A549 (cell line): ENCODE measurements around the gene GNB1L. TPM values are rescaled to one million over a fixed set of nuclear protein-coding genes. Genes with fewer than 3 reads are reported as not detected.

Source experiments
- ATAC-seq, 2 experiments: fragments of 200-7000 bp in 1 of 2; fragments of >200 bp in 1 of 2; cut with Nextera tagmentation in 1 of 2; cut with Tn5 transposase in 1 of 2; 3 replicates each; pipeline versions ENCODE4 v1.8.0 to v1.9.1; 2018 to 2020; ENCODE audit warnings: mild to moderate bottlenecking in 1 of 2, moderate library complexity in 1 of 2
- CTCF ChIA-PET: fragments of 300-600 bp; sonication (Branson Sonifier 250); formaldehyde crosslinking; extraction: SDS; loops from one replicate; lab custom pipeline; 2021; ENCODE audit warnings: antibody characterized with exemption, inconsistent platforms; lab: Yijun Ruan, JAX
- POLR2A ChIA-PET: fragments of 350-600 bp; formaldehyde crosslinking; extraction: SDS; loops from one replicate; lab custom pipeline; 2021; ENCODE audit warnings: antibody characterized with exemption, inconsistent platforms; lab: Yijun Ruan, JAX
- DNase-seq, 2 experiments: peaks; one replicate each; pipeline versions ENCODE4 v3.0.0 to v3.0.0-alpha.2; 2011 to 2016; ENCODE audit warnings: low read depth in 1 of 2, low spot score in 1 of 2
- FAIRE-seq: peaks from 2 replicates; lab custom pipeline; 2011; peaks lifted over from hg19 to GRCh38; lab: Jason Lieb, UNC
- H3K27ac ChIP-seq, 2 experiments: fragments of >200 bp; sonication (Bioruptor Twin); formaldehyde crosslinking; 3 replicates each; pipeline ENCODE4 v1.5.1; 2016 to 2017
- H3K4me1 ChIP-seq: fragments of >200 bp; sonication (Bioruptor Twin); formaldehyde crosslinking; 3 replicates; pipeline ENCODE4 v1.6.1; 2016
- H3K4me2 ChIP-seq: fragments of >200 bp; sonication (Bioruptor Twin); formaldehyde crosslinking; 3 replicates; pipeline ENCODE4 v1.6.1; 2016
- H3K4me3 ChIP-seq: fragments of >200 bp; sonication (Bioruptor Twin); formaldehyde crosslinking; 3 replicates; pipeline ENCODE4 v1.5.1; 2016
- H3K9me3 ChIP-seq: fragments of >200 bp; sonication (Bioruptor Twin); formaldehyde crosslinking; 3 replicates; pipeline ENCODE4 v1.6.1; 2016
- CBX8 ChIP-seq: fragments of 200-600 bp; sonication (generic); IDR thresholded peaks from 2 replicates; pipeline ENCODE4 v1.6.1; 2016
- CHD2 ChIP-seq: fragments of 150-350 bp; IDR thresholded peaks from 2 replicates; pipeline ENCODE4 v1.6.1; 2014; ENCODE audit warnings: low read length; ENCODE audit not compliant: partially characterized antibody
- EHF ChIP-seq: fragments of 250-450 bp; sonication (Bioruptor Pico); IDR thresholded peaks from 2 replicates; pipeline ENCODE4 v1.5.0; 2020; ENCODE audit warnings: mild to moderate bottlenecking
- EP300 ChIP-seq, 2 experiments: fragments of >200 bp; sonication (Bioruptor Twin); formaldehyde crosslinking; IDR thresholded peaks; 2 replicates in 1 of 2; 3 replicates in 1 of 2; pipeline ENCODE4 v1.6.1; 2016 to 2017
- FOSB ChIP-seq: fragments of 250-450 bp; sonication (Bioruptor Pico); IDR thresholded peaks from 2 replicates; pipeline ENCODE4 v1.5.0; 2020; ENCODE audit warnings: mild to moderate bottlenecking, moderate library complexity
- FOXS1 ChIP-seq: fragments of 250-450 bp; sonication (Bioruptor Pico); IDR thresholded peaks from 2 replicates; pipeline ENCODE4 v1.5.0; 2020; ENCODE audit warnings: mild to moderate bottlenecking, moderate library complexity
- HDAC2 ChIP-seq: fragments of 200-600 bp; sonication (generic); IDR thresholded peaks from 2 replicates; pipeline ENCODE4 v1.6.1; 2016
- HEYL ChIP-seq: fragments of 250-450 bp; sonication (Bioruptor Pico); IDR thresholded peaks from 2 replicates; pipeline ENCODE4 v1.8.0; 2021; ENCODE audit warnings: mild to moderate bottlenecking, moderate library complexity
- HOXB13 ChIP-seq: fragments of 250-450 bp; sonication (Bioruptor Pico); IDR thresholded peaks from 2 replicates; pipeline ENCODE4 v1.5.0; 2020; ENCODE audit warnings: low read depth, mild to moderate bottlenecking, moderate library complexity
- JUNB ChIP-seq: fragments of >200 bp; sonication (Bioruptor Twin); formaldehyde crosslinking; IDR thresholded peaks from 2 replicates; pipeline ENCODE4 v1.6.1; 2016
- KDM1A ChIP-seq: fragments of 200-600 bp; sonication (generic); IDR thresholded peaks from 2 replicates; pipeline ENCODE4 v1.6.1; 2016; ENCODE audit warnings: low read depth, mild to moderate bottlenecking
- KDM5A ChIP-seq: fragments of 200-600 bp; sonication (generic); IDR thresholded peaks from 2 replicates; pipeline ENCODE4 v1.6.1; 2016; ENCODE audit warnings: antibody characterized with exemption, mild to moderate bottlenecking
- MAFK ChIP-seq: fragments of 450-650 bp; IDR thresholded peaks from 2 replicates; pipeline ENCODE4 v1.6.1; 2014; ENCODE audit not compliant: partially characterized antibody
- NPAS2 ChIP-seq: fragments of 250-450 bp; sonication (Bioruptor Pico); IDR thresholded peaks from 2 replicates; pipeline ENCODE4 v1.8.0; 2022; ENCODE audit warnings: mild to moderate bottlenecking, moderate library complexity, borderline replicate concordance
- POLR2A ChIP-seq: IDR thresholded peaks from 2 replicates; pipeline ENCODE4 v1.6.1; 2012; ENCODE audit warnings: mild to moderate bottlenecking, low read length
- RARB ChIP-seq: fragments of 250-450 bp; sonication (Bioruptor Pico); IDR thresholded peaks from 2 replicates; pipeline ENCODE4 v1.8.0; 2021; ENCODE audit warnings: mild to moderate bottlenecking, moderate library complexity
- RCOR1 ChIP-seq: fragments of 150-350 bp; IDR thresholded peaks from 2 replicates; pipeline ENCODE4 v1.6.1; 2014; ENCODE audit warnings: antibody characterized with exemption, low read length, low read depth
- RFX5 ChIP-seq: fragments of 450-650 bp; IDR thresholded peaks from 2 replicates; pipeline ENCODE4 v1.7.1; 2014; ENCODE audit warnings: antibody characterized with exemption, mild to moderate bottlenecking, moderate library complexity
- TP53 ChIP-seq: fragments of 250-450 bp; sonication (Bioruptor Pico); IDR thresholded peaks from 2 replicates; pipeline ENCODE4 v1.5.0; 2021; ENCODE audit warnings: mild to moderate bottlenecking, moderate library complexity
- ZC3H11A ChIP-seq: fragments of 450-650 bp; IDR thresholded peaks from 2 replicates; pipeline ENCODE4 v1.6.1; 2014; ENCODE audit warnings: antibody characterized with exemption, mild to moderate bottlenecking
- ZFP36 ChIP-seq: fragments of 450-650 bp; IDR thresholded peaks from 2 replicates; pipeline ENCODE4 v1.6.1; 2014; ENCODE audit warnings: borderline replicate concordance; ENCODE audit not compliant: partially characterized antibody
- WGBS: methylation state at CpG from one replicate; pipeline ENCODE4 v1.1.6; 2017; ENCODE audit errors: missing lambda C conversion rate; 5-methylcytosine and 5-hydroxymethylcytosine counted together
- polyA plus RNA-seq, 4 experiments: library from polyadenylated mRNA; depleted of rRNA in 3 of 4; stranded (reverse); fragments of >200 nt; fragmentation: RNase III in 1 of 4; extraction: RNeasy Plus Mini Kit Qiagen cat#74134 plus additional on column Dnase treatment in 1 of 4; gene quantifications; 2 replicates in 3 of 4; 3 replicates in 1 of 4; pipeline ENCODE4 v1.2.3, GENCODE V29; 2011 to 2017
- TF ChIP-seq, protein P1 (sequence below): IDR thresholded peaks from 2 replicates; pipeline ENCODE4 v1.6.1; 2012
- TF ChIP-seq, protein P2 (sequence below): fragments of 250-450 bp; sonication (Bioruptor Pico); IDR thresholded peaks from 2 replicates; pipeline ENCODE4 v1.5.0; 2020; ENCODE audit warnings: low read depth, mild to moderate bottlenecking, moderate library complexity
- TF ChIP-seq, protein P3 (sequence below): IDR thresholded peaks from 2 replicates; pipeline ENCODE4 v1.6.1; 2012; ENCODE audit warnings: low read depth, borderline replicate concordance
- TF ChIP-seq, protein P4 (sequence below): fragments of >200 bp; sonication (Bioruptor Twin); formaldehyde crosslinking; IDR thresholded peaks from 3 replicates; pipeline ENCODE4 v1.6.1; 2016
- TF ChIP-seq, protein P5 (sequence below): fragments of >200 bp; sonication (Bioruptor Twin); formaldehyde crosslinking; IDR thresholded peaks from 3 replicates; pipeline ENCODE4 v1.5.1; 2016
- TF ChIP-seq, protein P6 (sequence below): fragments of >200 bp; sonication (Bioruptor Twin); formaldehyde crosslinking; IDR thresholded peaks from 2 replicates; pipeline ENCODE4 v1.6.1; 2016

Gene GNB1L
- polyA plus RNA-seq, 2 of the 4 experiments (the other 2 are of a cell fraction), result 1.8 to 10.3 TPM

DNA sequence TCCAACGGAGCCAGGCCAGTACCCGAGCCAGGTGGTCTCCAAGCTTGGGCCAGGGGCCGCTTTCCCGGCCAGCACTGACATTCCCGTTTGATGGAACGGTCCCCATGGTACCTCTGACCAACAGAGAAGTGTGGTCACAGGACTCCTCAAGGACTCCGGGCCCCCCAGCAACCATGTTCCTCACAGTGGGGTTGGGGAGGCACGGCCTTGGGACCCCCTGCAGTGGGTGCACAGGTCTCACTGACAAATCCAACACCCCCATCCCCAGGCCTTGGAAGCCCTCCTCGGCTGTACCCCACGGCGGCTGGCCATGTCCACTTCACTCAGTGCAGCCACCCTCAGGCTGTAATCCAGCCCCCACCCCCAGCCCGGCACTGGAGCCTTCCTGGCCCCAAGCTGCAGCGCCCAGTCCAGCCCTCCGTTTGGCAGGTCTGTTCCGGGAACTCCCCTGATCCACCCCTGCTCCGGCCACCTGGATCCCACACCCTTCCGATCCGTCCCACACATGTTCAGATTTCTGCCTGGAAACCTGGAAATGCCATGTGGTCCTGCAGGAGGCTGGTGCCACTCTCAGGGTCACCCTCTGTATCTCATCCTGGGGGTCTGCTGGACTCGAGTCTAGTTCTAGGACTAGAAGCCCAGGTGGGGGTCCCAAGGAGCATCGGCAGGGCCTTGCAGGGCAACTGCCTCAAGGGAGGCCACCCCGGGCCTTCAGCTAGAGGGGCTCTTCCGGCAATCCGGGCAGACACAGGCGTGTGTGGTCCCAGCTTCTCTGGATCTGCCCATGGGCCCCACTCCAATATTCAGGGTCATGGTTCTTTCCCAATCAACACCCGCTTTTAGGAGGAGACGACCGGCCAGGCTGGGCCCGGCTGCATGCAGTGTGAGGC is 67.5 kb downstream of the GNB1L start:
- FAIRE-seq (no peak), ATAC-seq (no peak), DNase-seq (no peak)
- POLR2A ChIA-PET, result no interaction called here
- H3K4me2 ChIP-seq, result no peak overlapping the region
- no peak overlapping the region for H3K27ac ChIP-seq
- no peaks in the 10 kb centered on the region for H3K9me3 ChIP-seq
- H3K4me1 ChIP-seq, result no peaks in the 10 kb centered on the region
- H3K4me3 ChIP-seq, result no peak overlapping the region
- CTCF ChIA-PET, result interaction anchor here (0.7 to 1.1 kb wide), 4 partner anchors 30 to 123 kb away, joined by 3 to 4 read pairs (median 3); no protein-coding TSS in a partner anchor
- 85% methylated on average over 18 of the region's 28 CpGs for WGBS
- TF ChIP-seq HEYL (CRISPR knock-in tag) (no peak), RFX5 (no peak), RCOR1 (no peak), HDAC2 (no peak), JUNB (no peak), CHD2 (no peak), RARB (CRISPR knock-in tag) (no peak)
- TF ChIP-seq, protein P1, sequence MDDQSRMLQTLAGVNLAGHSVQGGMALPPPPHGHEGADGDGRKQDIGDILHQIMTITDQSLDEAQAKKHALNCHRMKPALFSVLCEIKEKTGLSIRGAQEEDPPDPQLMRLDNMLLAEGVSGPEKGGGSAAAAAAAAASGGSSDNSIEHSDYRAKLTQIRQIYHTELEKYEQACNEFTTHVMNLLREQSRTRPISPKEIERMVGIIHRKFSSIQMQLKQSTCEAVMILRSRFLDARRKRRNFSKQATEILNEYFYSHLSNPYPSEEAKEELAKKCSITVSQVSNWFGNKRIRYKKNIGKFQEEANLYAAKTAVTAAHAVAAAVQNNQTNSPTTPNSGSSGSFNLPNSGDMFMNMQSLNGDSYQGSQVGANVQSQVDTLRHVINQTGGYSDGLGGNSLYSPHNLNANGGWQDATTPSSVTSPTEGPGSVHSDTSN, result no peak
- TF ChIP-seq, protein P2, sequence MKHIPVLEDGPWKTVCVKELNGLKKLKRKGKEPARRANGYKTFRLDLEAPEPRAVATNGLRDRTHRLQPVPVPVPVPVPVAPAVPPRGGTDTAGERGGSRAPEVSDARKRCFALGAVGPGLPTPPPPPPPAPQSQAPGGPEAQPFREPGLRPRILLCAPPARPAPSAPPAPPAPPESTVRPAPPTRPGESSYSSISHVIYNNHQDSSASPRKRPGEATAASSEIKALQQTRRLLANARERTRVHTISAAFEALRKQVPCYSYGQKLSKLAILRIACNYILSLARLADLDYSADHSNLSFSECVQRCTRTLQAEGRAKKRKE, result no peak
- TF ChIP-seq, protein P3, sequence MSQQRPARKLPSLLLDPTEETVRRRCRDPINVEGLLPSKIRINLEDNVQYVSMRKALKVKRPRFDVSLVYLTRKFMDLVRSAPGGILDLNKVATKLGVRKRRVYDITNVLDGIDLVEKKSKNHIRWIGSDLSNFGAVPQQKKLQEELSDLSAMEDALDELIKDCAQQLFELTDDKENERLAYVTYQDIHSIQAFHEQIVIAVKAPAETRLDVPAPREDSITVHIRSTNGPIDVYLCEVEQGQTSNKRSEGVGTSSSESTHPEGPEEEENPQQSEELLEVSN, result no peak
- TF ChIP-seq, all 56 proteins: peak for 0

DNA sequence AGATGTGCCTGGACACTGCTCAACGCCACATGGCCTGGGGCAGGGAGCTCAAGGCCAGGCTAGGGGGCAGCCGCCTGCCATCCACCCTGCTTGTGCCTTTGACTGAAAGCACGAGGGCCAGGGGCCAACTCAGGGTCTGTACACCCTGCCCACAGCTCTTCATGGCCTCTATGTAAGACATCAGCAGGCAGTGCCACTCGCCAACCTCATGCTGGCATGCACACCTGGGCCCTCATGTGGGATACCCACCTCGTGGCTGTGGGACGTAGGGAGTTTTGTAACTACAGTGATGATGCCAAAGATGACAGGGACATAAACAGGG is 68.4 kb downstream of the GNB1L start:
- no peak overlapping the region for H3K27ac ChIP-seq
- H3K4me1 ChIP-seq, result no peaks in the 10 kb centered on the region
- FAIRE-seq (no peak), ATAC-seq (no peak), DNase-seq (no peak)
- CTCF ChIA-PET, result interaction anchor here (0.7 to 0.8 kb wide), 3 partner anchors 13 to 124 kb away, joined by 3 to 4 read pairs (median 3); no protein-coding TSS in a partner anchor
- WGBS, result 69% methylated on average over 5 of the region's 6 CpGs
- no peak overlapping the region for H3K4me3 ChIP-seq
- POLR2A ChIA-PET, result no interaction called here
- TF ChIP-seq, protein P3, result no peak
- TF ChIP-seq KDM1A, result no peak
- no peak for TF ChIP-seq NPAS2 (CRISPR knock-in tag)
- no peak for TF ChIP-seq CBX8
- TF ChIP-seq MAFK, result no peak
- TF ChIP-seq RFX5, result no peak
- no peak for TF ChIP-seq RARB (CRISPR knock-in tag)
- TF ChIP-seq, protein P4, sequence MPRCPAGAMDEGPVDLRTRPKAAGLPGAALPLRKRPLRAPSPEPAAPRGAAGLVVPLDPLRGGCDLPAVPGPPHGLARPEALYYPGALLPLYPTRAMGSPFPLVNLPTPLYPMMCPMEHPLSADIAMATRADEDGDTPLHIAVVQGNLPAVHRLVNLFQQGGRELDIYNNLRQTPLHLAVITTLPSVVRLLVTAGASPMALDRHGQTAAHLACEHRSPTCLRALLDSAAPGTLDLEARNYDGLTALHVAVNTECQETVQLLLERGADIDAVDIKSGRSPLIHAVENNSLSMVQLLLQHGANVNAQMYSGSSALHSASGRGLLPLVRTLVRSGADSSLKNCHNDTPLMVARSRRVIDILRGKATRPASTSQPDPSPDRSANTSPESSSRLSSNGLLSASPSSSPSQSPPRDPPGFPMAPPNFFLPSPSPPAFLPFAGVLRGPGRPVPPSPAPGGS, result no peak
- no peak for TF ChIP-seq EHF (CRISPR knock-in tag)
- TF ChIP-seq, protein P5, sequence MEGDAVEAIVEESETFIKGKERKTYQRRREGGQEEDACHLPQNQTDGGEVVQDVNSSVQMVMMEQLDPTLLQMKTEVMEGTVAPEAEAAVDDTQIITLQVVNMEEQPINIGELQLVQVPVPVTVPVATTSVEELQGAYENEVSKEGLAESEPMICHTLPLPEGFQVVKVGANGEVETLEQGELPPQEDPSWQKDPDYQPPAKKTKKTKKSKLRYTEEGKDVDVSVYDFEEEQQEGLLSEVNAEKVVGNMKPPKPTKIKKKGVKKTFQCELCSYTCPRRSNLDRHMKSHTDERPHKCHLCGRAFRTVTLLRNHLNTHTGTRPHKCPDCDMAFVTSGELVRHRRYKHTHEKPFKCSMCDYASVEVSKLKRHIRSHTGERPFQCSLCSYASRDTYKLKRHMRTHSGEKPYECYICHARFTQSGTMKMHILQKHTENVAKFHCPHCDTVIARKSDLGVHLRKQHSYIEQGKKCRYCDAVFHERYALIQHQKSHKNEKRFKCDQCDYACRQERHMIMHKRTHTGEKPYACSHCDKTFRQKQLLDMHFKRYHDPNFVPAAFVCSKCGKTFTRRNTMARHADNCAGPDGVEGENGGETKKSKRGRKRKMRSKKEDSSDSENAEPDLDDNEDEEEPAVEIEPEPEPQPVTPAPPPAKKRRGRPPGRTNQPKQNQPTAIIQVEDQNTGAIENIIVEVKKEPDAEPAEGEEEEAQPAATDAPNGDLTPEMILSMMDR, result no peak
- TF ChIP-seq KDM5A, result no peak
- no peak for TF ChIP-seq ZC3H11A
- TF ChIP-seq FOXS1 (CRISPR knock-in tag), result no peak
- TF ChIP-seq POLR2A, result no peak
- no peak for TF ChIP-seq ZFP36
- TF ChIP-seq EP300 (IDR thresholded peaks at IDR 0.05), result no peak
- no peak for TF ChIP-seq TP53 (CRISPR knock-in tag)
- no peak for TF ChIP-seq FOSB (CRISPR knock-in tag)
- TF ChIP-seq, protein P6, sequence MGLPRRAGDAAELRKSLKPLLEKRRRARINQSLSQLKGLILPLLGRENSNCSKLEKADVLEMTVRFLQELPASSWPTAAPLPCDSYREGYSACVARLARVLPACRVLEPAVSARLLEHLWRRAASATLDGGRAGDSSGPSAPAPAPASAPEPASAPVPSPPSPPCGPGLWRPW, result no peak
- TF ChIP-seq HOXB13 (CRISPR knock-in tag), result no peak
- H3K4me2 ChIP-seq, result no peak overlapping the region
- no peaks in the 10 kb centered on the region for H3K9me3 ChIP-seq
